SK-N-SH (cell line): ENCODE measurements around the gene HFE. TPM values are rescaled to one million over a fixed set of nuclear protein-coding genes. Genes with fewer than 3 reads are reported as not detected.
A peak's percentile ranks its signal among the peaks of the same experiment; 100 is the strongest.

Source experiments
- CTCF ChIA-PET: fragments of 300-600, 350-600 bp; formaldehyde crosslinking; extraction: SDS; loops from one replicate; lab custom pipeline; 2021; lab: Yijun Ruan, JAX
- POLR2A ChIA-PET: fragments of 350-600 bp; sonication (Branson Sonifier 250); formaldehyde crosslinking; extraction: SDS; loops from one replicate; lab custom pipeline; 2020; ENCODE audit warnings: antibody characterized with exemption, inconsistent platforms; lab: Yijun Ruan, JAX
- DNase-seq: peaks from one replicate; pipeline ENCODE4 v3.0.0; 2012
- H2AFZ ChIP-seq: fragments of 200-600 bp; sonication (generic); 2 replicates; pipeline ENCODE4 v1.8.1; 2016; ENCODE audit warnings: antibody characterized with exemption, mild to moderate bottlenecking, low read depth
- H3F3A ChIP-seq: fragments of 200-600 bp; sonication (generic); replicated peaks from 2 replicates; pipeline ENCODE3; 2016; ENCODE audit warnings: antibody characterized with exemption, mild to moderate bottlenecking; ENCODE audit not compliant: insufficient read depth
- H3K27ac ChIP-seq, 2 experiments: fragments of 200-500 bp in 1 of 2; fragments of 200-600 bp in 1 of 2; sonication (Bioruptor generic) in 1 of 2; sonication (generic), shearing (Covaris generic) in 1 of 2; 2 replicates each; pipeline versions ENCODE4 v1.5.1 to v1.6.1; 2014 to 2016; ENCODE audit warnings: low read depth in 2 of 2, inconsistent platforms in 1 of 2, low read length in 1 of 2, mild to moderate bottlenecking in 1 of 2, mixed read lengths in 1 of 2
- H3K27me3 ChIP-seq: fragments of 200-600 bp; sonication (generic), shearing (Covaris generic); 2 replicates; pipeline ENCODE4 v1.6.1; 2016; ENCODE audit warnings: mixed run types; ENCODE audit not compliant: insufficient read depth
- H3K36me3 ChIP-seq, 2 experiments: fragments of 200-500 bp in 1 of 2; fragments of 200-600 bp in 1 of 2; sonication (Bioruptor generic) in 1 of 2; sonication (generic) in 1 of 2; replicated peaks in 1 of 2; 2 replicates each; pipeline versions ENCODE3 to v1.5.1; 2014 to 2016; ENCODE audit warnings: low read length in 1 of 2, mild to moderate bottlenecking in 1 of 2; ENCODE audit not compliant: insufficient read depth in 2 of 2, control insufficient read depth in 1 of 2
- H3K4me1 ChIP-seq, 2 experiments: fragments of 200-500 bp in 1 of 2; fragments of 200-600 bp in 1 of 2; sonication (Bioruptor generic) in 1 of 2; sonication (generic), shearing (Covaris generic) in 1 of 2; 2 replicates each; pipeline versions ENCODE4 v1.5.1 to v1.6.1; 2014 to 2016; ENCODE audit warnings: low read depth in 1 of 2, low read length in 1 of 2, mixed run types in 1 of 2; ENCODE audit not compliant: insufficient read depth in 2 of 2, control insufficient read depth in 1 of 2
- H3K4me2 ChIP-seq: fragments of 200-600 bp; sonication (generic), shearing (Covaris generic); 2 replicates; pipeline ENCODE4 v1.6.1; 2017; ENCODE audit warnings: mixed run types
- H3K4me3 ChIP-seq, 2 experiments: fragments of 200-500 bp in 1 of 2; fragments of 200-600 bp in 1 of 2; sonication (Bioruptor generic) in 1 of 2; sonication (generic), shearing (Covaris generic) in 1 of 2; 2 replicates each; pipeline versions ENCODE4 v1.5.1 to v1.8.1; 2014 to 2016; ENCODE audit warnings: low read depth in 2 of 2, inconsistent platforms in 1 of 2, low read length in 1 of 2, mild to moderate bottlenecking in 1 of 2, mixed read lengths in 1 of 2, moderate library complexity in 1 of 2
- H3K79me2 ChIP-seq: fragments of 200-600 bp; sonication (generic); 2 replicates; pipeline ENCODE4 v1.8.1; 2017; ENCODE audit warnings: mild to moderate bottlenecking; ENCODE audit not compliant: insufficient read depth
- H3K9ac ChIP-seq: fragments of 200-600 bp; sonication (generic); 2 replicates; pipeline ENCODE4 v1.6.1; 2017; ENCODE audit warnings: mixed run types
- H3K9me2 ChIP-seq: fragments of 200-600 bp; sonication (generic); 2 replicates; pipeline ENCODE4 v1.6.1; 2017; ENCODE audit warnings: mixed run types
- H3K9me3 ChIP-seq: fragments of 200-600 bp; sonication (generic); 2 replicates; pipeline ENCODE4 v1.6.1; 2017; ENCODE audit warnings: mixed run types, mild to moderate bottlenecking, moderate library complexity
- H4K20me1 ChIP-seq: fragments of 200-600 bp; sonication (generic); 2 replicates; pipeline ENCODE4 v1.6.1; 2017; ENCODE audit warnings: mild to moderate bottlenecking, mixed run types; ENCODE audit not compliant: insufficient read depth
- CHD2 ChIP-seq: fragments of 150-350 bp; IDR thresholded peaks from 2 replicates; pipeline ENCODE4 v1.6.1; 2018; ENCODE audit warnings: low read length; ENCODE audit not compliant: partially characterized antibody
- ELF1 ChIP-seq: IDR thresholded peaks from 2 replicates; pipeline ENCODE4 v1.4.0; 2012
- EZH2phosphoT487 ChIP-seq: fragments of 200-600 bp; sonication (generic); IDR thresholded peaks from 2 replicates; pipeline ENCODE4 v1.6.1; 2017; ENCODE audit warnings: low read depth, mixed run types, mild to moderate bottlenecking, antibody characterized with exemption, moderate library complexity, borderline replicate concordance
- FOXM1 ChIP-seq: IDR thresholded peaks from 2 replicates; pipeline ENCODE4 v1.4.0; 2012; ENCODE audit warnings: low read depth, mild to moderate bottlenecking
- MEF2A ChIP-seq: IDR thresholded peaks from 2 replicates; pipeline ENCODE4 v1.4.0; 2012; ENCODE audit warnings: low read depth, borderline replicate concordance
- MXI1 ChIP-seq: IDR thresholded peaks from 2 replicates; pipeline ENCODE4 v1.6.1; 2012; ENCODE audit warnings: mild to moderate bottlenecking, low read depth, low read length, improper control_type of control experiment
- RXRA ChIP-seq: IDR thresholded peaks from 2 replicates; pipeline ENCODE4 v1.4.0; 2012; ENCODE audit warnings: low read depth, mild to moderate bottlenecking, borderline replicate concordance
- SMC3 ChIP-seq: IDR thresholded peaks from 2 replicates; pipeline ENCODE4 v1.6.1; 2012; ENCODE audit warnings: low read depth, low read length, improper control_type of control experiment
- TEAD4 ChIP-seq: IDR thresholded peaks from 2 replicates; pipeline ENCODE4 v1.4.0; 2012; ENCODE audit warnings: mild to moderate bottlenecking, borderline replicate concordance; ENCODE audit not compliant: insufficient read depth
- WGBS: methylation state at CpG from one replicate; pipeline ENCODE4 v1.1.6; 2017; ENCODE audit warnings: low lambda C conversion rate; 5-methylcytosine and 5-hydroxymethylcytosine counted together
- polyA plus RNA-seq, 3 experiments: library from polyadenylated mRNA; depleted of rRNA; stranded (reverse); fragments of >200 nt; gene quantifications; 2 replicates each; pipeline ENCODE4 v1.2.3, GENCODE V29; 2012
- TF ChIP-seq, protein P1 (sequence below): fragments of 150-350 bp; IDR thresholded peaks from 2 replicates; pipeline ENCODE4 v1.6.1; 2016; ENCODE audit warnings: mild to moderate bottlenecking, low read depth, low read length
- TF ChIP-seq, protein P2 (sequence below): IDR thresholded peaks from 2 replicates; pipeline ENCODE4 v1.4.0; 2012; ENCODE audit warnings: low read depth

HFE gene
- polyA plus RNA-seq, 1 of the 3 experiments (the other 2 are of a cell fraction) = not detected

DNA sequence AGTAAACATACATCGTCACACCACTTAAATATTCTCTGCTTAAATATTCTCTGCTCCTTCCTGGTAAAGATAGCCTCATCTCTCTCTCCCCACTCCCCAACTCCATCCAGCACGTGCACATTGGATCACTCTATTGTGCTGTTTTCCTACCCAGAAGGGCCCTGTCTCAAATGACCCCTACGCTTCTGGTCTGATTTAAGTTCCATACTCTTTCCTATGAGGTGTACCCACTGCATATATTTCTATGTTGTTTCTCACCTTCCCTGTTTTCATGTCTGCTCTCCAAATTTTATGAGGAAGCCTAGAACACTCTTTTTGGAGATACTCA lies 53.7 kb downstream of the HFE start:
- WGBS = 96% methylated on average over 3 of the region's 3 CpGs
- peaks cover 7 to 37% of the 10 kb centered on the region in 2 experiments for H3K36me3 ChIP-seq
- H3K27me3 ChIP-seq = no peaks in the 10 kb centered on the region
- no peak overlapping the region for H2AFZ ChIP-seq
- no peak overlapping the region for H3K4me2 ChIP-seq
- no peak for DNase-seq
- H3K4me3 ChIP-seq = no peak overlapping the region
- no peak for TF ChIP-seq RXRA
- TF ChIP-seq MEF2A = no peak
- TF ChIP-seq MXI1 = no peak
- TF ChIP-seq EZH2phosphoT487 = no peak
- TF ChIP-seq, protein P1, sequence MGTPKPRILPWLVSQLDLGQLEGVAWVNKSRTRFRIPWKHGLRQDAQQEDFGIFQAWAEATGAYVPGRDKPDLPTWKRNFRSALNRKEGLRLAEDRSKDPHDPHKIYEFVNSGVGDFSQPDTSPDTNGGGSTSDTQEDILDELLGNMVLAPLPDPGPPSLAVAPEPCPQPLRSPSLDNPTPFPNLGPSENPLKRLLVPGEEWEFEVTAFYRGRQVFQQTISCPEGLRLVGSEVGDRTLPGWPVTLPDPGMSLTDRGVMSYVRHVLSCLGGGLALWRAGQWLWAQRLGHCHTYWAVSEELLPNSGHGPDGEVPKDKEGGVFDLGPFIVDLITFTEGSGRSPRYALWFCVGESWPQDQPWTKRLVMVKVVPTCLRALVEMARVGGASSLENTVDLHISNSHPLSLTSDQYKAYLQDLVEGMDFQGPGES = no peak
- TF ChIP-seq, protein P2, sequence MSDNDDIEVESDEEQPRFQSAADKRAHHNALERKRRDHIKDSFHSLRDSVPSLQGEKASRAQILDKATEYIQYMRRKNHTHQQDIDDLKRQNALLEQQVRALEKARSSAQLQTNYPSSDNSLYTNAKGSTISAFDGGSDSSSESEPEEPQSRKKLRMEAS = no peak
- no peak for TF ChIP-seq ELF1
- TF ChIP-seq SMC3 = no peak
- no peak for TF ChIP-seq CHD2
- H3K9me2 ChIP-seq = no peaks in the 10 kb centered on the region
- no peak overlapping the region for H3K9ac ChIP-seq
- no peaks in the 10 kb centered on the region for H3K79me2 ChIP-seq
- no peaks in the 10 kb centered on the region for H3F3A ChIP-seq
- H4K20me1 ChIP-seq = no peaks in the 10 kb centered on the region; the same call in 1 of the 2 replicates
- H3K27ac ChIP-seq = peak overlapping the region in 1 of 2 experiments; percentile 44; a peak in 1 of 4 replicates
- peaks cover 0 to 13% of the 10 kb centered on the region in 2 experiments; a peak in 2 of 4 replicates for H3K4me1 ChIP-seq
- CTCF ChIA-PET = interaction anchor here (1.3 kb wide), 1 partner anchor 14 kb away, joined by 4 read pairs; no protein-coding TSS in a partner anchor
- H3K9me3 ChIP-seq = no peaks in the 10 kb centered on the region
- POLR2A ChIA-PET = interaction anchor here (0.6 to 2.5 kb wide), 5 partner anchors 10 to 16 kb away, joined by 4 to 22 read pairs (median 8); a partner anchor contains a TSS

DNA sequence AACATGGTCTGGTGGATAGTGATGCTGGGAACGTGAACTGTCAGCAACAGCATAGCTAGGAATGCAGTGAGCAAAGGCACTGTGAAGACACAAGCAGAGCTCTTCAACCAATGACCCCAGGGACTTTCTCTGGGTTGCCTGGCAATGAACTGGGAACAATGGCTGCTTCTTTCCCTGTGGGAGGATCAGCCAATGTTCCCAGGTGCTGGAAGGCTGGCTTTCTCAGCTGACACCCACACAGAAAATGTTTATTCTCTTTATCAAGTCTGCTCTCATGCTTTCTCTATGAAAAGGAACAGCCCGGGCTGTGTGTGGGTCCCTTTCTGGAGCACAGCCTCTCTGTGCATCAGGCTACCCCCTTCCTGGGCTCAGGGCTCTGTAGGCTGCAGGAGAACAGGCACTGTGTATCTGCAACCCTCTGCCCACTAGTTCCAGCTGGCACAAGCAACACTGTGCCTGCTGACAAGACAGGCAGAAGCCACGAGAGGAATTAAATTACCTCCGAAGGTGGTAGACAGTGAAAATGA lies 54.2 kb downstream of the HFE start:
- no peak for DNase-seq
- CTCF ChIA-PET = interaction anchor here (1.3 to 1.4 kb wide), 4 partner anchors 9 to 15 kb away, joined by 3 to 8 read pairs (median 4); a partner anchor contains a TSS
- H3F3A ChIP-seq = no peaks in the 10 kb centered on the region
- no peaks in the 10 kb centered on the region for H3K9me3 ChIP-seq
- H3K27me3 ChIP-seq = no peaks in the 10 kb centered on the region
- H2AFZ ChIP-seq = no peak overlapping the region
- H3K4me2 ChIP-seq = no peak overlapping the region
- peak overlapping the region in 1 of 2 experiments; percentile 44; a peak in 1 of 4 replicates for H3K27ac ChIP-seq
- 69% methylated on average over 4 of the region's 4 CpGs for WGBS
- no peak overlapping the region for H3K4me3 ChIP-seq
- H3K9ac ChIP-seq = no peak overlapping the region
- H3K9me2 ChIP-seq = no peaks in the 10 kb centered on the region
- H3K4me1 ChIP-seq = peaks cover 0 to 13% of the 10 kb centered on the region in 2 experiments; a peak in 2 of 4 replicates
- peaks cover 7 to 36% of the 10 kb centered on the region in 2 experiments for H3K36me3 ChIP-seq
- POLR2A ChIA-PET = interaction anchor here (0.6 to 2.5 kb wide), 6 partner anchors 9 to 17 kb away, joined by 3 to 22 read pairs (median 7); a partner anchor contains a TSS
- H3K79me2 ChIP-seq = no peaks in the 10 kb centered on the region
- no peaks in the 10 kb centered on the region; the same call in 1 of the 2 replicates for H4K20me1 ChIP-seq
- no peak for TF ChIP-seq RXRA
- no peak for TF ChIP-seq TEAD4
- no peak for TF ChIP-seq FOXM1
- TF ChIP-seq, all 33 proteins: peak for 0
